Esophagus squamous epithelium (tissue), 4 donors: ENCODE data around the gene GGTLC1.

Experiments
- POLR2A ChIP-seq, 4 donors: fragments of 450-650 bp; IDR thresholded peaks; one replicate each; pipeline ENCODE4 v1.6.1; 2017; ENCODE audit warnings: antibody characterized with exemption in 4 of 4, mild to moderate bottlenecking in 4 of 4, moderate library complexity in 3 of 4
- TF ChIP-seq, protein P1 (sequence below), 6 experiments: fragments of 450-650 bp in 4 of 6; fragments of 200-600 bp in 2 of 6; sonication (generic) in 2 of 6; IDR thresholded peaks; one replicate each; pipeline ENCODE4 v1.5.1; 2016 to 2019; ENCODE audit warnings: antibody characterized with exemption in 6 of 6, mild to moderate bottlenecking in 4 of 6, moderate library complexity in 4 of 6

DNA sequence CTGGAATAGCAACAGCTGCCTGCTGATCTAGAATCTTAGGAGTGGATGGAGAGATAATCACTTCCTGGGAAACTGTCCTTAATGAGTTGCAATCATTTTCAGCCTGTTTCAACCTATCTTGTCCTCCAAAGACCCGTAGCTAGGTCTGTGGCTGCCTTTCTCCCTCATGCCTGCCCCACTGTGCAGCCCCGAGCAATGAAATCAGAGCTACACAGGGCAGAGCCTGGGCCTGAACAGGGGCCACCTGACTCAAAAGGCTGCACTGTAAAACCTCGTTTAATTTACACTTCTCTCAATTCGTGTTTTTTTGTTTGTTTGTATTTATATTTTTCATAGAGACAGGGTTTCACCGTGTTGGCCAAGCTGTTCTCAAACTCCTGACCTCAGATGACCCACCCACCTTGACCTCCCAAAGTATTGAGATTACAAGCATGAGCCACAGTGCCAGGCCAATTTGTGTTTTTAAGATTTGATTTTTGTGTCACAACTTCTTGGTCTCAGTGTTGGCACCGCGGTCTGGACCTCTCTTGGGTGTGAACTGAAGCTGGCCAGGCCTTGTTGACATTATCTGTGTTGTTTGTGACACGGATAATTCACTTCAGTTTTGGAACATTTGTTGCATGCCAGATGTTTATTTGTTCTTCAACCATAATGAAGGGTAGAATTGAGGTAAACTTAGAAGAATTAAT, 21.5 kb downstream of the GGTLC1 start:
- TF ChIP-seq POLR2A (IDR thresholded peaks at IDR 0.05) = no peak
- TF ChIP-seq, protein P1, sequence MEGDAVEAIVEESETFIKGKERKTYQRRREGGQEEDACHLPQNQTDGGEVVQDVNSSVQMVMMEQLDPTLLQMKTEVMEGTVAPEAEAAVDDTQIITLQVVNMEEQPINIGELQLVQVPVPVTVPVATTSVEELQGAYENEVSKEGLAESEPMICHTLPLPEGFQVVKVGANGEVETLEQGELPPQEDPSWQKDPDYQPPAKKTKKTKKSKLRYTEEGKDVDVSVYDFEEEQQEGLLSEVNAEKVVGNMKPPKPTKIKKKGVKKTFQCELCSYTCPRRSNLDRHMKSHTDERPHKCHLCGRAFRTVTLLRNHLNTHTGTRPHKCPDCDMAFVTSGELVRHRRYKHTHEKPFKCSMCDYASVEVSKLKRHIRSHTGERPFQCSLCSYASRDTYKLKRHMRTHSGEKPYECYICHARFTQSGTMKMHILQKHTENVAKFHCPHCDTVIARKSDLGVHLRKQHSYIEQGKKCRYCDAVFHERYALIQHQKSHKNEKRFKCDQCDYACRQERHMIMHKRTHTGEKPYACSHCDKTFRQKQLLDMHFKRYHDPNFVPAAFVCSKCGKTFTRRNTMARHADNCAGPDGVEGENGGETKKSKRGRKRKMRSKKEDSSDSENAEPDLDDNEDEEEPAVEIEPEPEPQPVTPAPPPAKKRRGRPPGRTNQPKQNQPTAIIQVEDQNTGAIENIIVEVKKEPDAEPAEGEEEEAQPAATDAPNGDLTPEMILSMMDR (IDR thresholded peaks at IDR 0.05) = no peak
